Kidney tubule cell (primary cell): ENCODE data around the gene MORN5.

Source experiments
- DNase-seq: peaks from one replicate; pipeline ENCODE4 v3.0.0-alpha.2; 2018; ENCODE audit warnings: low spot score

The MORN5 gene

DNA sequence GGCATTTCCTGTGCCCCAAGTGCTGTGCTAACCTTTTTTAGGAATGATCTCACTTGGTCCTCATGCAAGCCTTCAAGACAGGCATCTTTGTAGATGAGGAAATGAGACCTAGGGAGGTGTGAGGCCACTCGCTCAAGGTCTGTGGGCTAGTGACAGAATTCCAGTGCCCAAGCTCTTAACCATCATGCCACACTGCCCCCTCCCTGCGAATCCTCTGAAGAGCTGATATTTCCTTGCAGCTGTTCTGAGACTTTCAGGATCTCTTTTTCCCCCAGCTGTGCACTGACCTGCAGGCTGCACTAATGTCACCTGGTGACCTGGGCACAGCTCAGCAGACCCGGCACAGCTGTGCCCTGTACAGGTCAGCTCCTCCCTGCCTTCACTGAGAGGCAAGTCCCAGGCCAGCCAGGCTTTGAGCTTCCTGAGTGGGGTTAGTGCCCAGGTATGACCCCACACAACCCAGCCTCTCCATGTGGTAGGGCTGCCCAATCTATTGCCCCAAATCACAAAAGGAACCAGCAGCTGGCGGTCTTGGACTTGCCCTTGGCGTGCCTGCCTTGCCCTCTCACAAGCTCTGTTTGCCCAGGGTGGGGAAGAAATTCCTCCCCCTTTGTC lies 32.7 kb downstream of the MORN5 start:
- DNase-seq = no peak

DNA sequence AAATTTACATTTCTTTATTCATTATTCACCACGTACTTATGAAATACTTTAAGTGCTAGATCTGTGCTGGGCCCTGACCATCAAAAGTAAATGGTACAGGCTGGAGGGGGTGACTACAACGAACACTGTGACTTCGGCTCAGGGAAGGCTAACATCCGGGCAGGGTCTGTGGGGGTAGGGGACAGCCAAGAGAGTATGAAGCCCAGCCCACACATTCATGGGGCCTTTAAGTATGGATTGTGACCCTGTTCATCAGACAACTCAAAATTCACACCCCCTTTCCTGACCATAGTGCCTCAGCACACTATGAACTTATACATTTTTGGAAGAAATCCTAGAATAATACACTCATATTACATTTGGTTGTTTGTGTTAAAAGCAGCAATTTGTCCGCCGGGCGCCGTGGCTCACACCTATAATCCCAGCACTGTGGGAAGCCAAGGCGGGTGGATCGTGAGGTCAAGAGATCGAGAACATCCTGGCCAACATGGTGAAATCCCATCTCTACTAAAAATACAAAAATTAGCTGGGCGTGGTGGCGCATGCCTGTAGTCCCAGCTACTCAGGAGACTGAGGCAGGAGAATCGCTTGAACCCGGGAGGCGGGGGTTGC lies 33.3 kb downstream of the MORN5 start:
- DNase-seq = no peak

DNA sequence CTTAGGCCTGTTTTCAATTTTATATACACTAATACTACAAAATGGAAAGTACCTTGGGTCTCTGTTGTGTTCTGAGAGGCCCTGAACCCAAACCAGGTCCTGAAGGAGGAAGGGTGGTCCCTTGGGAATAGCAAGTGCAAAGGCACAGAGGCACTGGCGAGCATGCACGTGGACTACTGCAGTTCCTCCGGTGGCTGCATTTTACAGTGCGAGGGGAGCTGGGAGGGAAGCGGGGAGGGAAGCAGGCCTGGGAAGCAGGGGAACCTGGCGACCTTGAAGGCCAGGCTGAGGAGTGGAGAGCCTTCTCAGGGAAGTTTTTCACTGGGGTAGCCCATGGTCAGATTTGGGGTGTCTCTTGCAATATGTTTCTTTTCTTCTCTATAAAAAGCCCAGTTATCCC lies 33.9 kb downstream of the MORN5 start:
- no peak for DNase-seq

DNA sequence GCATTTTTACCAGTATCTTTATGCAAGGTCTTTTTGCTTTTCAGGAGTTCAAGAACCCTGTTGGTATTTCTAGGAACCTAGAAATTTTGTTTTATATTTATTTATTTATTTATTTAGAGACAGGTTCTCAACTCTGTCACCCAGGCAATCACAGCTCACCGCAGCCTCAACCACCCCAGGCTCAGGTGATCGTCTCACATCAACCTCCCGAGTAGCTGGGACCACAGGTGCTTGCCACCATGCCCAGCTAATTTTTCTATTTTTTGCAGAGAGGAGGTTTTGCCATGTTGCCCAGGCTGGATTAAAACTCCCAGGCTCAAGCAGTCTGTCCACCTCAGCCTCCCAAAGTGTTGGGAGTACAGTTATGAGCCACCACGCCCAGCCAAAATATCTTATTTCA lies 36.2 kb downstream of the MORN5 start:
- DNase-seq = no peak

DNA sequence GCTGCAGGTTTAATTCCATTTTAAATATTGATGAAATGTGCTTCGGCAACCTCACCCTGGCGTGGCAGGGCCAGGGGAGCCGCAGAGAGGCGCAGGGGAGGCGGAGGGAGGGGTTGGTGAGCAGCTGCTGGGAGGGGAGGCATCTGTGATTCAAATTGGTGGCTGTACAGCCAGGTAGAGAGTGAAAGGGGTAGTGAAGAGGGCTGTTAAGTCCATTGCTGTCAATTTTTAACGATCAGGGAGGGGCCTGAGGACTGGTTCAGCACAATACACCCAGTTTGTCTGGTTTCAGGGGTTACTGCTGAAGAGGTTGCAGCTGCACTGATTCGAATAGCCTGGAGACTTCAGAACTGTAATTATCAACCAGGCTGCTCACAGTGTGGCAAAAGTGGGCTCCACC lies 37.7 kb downstream of the MORN5 start:
- DNase-seq = no peak

DNA sequence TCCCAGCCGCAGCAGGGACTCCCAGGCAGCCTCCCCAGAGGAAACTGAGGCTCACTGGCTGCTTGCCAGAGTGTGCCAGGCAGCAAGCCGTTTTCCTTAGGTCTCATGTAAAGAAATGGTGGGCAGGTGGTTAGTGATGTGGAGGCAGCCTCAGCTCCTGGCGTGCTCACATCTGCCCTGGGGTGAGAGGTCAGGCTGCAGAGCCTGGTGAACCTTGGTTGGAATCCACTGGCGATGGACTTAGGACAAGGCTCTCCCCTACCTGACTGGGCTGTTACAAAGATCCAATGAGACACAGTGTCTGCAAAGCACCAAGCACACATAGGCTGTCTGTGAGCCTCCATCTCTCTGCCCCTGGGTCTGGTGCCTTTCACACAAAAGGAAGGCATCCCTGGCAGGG lies 38.2 kb downstream of the MORN5 start:
- no peak for DNase-seq

DNA sequence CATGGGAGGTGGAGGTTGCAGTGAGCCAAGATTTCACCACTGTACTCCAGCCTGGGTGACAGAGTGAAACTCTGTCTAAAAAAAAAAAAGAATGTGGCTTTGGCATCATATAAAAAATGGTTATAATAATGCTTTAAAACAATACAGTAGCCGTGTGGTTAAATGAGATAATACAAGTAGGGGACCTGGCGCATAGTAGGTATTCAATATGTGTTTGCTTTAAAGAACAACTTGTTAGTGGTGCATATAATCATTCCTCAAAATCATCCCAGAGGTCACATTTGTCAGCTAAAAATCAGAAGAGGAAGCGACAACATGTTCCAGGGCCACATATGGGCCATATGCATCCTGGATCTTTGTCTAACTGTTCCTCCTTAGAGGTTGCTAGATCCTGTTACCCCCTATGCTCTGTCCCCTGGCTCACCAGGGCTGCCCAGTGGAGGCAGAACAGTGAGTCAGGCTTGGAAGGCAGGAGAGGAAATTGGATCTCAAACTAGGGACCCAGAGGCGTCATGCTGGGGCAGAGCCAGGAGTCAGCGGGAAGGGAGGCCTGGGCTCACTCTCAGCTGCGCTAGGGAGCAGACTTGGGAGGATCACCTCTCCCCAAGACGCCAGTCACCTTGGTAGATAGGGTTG lies 41.4 kb downstream of the MORN5 start:
- DNase-seq = peak; percentile 27

DNA sequence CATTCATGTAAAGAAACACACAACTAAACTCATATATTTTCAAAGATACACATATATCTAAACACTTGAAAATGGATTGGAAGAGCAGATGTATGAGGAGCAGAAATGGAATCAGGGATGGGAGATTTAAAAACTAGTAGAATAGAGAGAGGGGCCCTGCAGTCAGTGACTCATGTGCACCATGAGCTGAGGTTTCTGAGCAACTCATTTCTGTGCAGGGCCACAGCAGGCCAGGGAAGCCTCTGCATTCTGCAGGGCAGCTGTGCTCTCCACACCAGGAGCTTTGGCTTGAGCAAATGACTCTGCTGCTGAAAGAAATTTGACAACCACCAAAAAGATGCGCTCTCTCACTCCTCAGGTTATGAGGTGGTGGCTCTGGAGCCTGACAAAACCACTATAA lies 41.9 kb downstream of the MORN5 start:
- DNase-seq = no peak

DNA sequence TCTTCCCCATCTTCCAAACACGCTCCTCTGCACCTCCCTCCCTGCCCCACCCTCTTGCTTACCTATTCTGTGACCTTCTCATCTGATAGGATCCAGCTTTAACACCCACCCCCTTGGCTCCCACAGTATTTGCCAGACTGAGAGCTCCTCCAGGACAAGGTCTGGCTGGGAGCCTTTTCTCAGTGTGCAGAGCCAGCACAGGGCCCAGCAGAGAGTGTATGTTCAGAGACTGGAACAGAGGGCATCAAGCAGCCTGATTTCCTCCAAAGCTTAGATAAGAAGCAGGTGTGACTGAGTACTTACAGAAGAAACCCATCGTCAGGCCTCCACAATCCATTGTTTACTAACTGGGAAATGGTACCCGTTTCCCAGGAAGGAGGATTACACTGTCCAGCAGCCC lies 42.4 kb downstream of the MORN5 start:
- no peak for DNase-seq

DNA sequence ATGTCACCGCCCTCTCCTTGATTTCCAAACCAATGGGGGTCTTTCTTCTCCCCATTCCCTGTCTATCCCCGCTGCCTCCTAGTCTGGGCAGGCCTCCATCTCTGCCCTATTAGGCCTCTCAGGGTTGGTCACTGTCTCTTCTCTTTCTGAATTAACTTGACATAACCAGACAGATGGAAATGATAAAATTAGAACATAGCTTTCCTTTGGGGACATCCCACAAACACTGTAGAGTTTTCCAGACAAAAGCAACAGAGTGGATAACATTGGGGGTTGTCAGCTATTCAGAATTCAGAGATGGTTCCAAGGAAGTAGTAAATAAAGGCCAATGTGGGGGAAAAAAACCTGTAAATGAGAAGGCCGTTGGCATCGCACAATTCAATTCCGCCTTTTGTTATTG lies 44.3 kb downstream of the MORN5 start:
- no peak for DNase-seq

DNA sequence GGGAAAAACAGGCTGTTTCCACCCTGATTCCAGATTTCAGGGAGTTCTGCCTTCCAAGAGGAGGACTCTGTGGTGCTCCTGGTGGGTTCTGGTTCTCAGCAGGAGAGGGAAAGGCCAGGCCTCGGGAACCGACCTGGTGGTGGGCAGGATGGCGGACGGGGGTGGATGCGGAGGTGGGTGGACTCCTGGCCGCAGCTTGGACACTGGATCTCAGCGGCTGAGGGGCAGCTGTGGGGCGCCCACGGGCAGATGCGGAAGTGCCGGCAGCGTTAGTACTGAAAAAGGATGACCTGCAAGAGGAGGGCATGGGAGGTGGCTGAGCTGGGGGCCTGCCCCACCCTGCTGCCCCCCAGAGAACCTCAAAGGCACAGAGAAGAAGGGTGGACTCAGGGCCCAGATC lies 44.8 kb downstream of the MORN5 start:
- DNase-seq = no peak

DNA sequence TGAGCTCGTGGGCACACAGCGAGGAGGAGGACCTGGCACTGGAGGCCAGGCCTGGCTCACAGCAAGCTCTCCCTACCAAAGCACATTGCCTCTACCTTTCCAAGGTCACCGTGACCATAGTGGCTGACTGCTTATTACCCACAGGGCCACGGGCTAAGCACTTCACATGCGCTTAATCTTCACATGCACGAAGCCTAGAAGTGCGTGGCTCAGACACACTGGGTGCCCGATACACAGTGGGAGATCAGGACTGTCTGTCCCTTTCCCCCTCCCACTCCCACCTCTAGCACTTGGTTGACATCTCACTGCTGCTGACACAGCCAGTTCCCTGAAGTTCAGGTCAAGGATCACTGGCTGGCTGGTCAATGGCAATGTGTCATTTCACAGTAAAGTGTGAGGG lies 45.5 kb downstream of the MORN5 start:
- no peak for DNase-seq

DNA sequence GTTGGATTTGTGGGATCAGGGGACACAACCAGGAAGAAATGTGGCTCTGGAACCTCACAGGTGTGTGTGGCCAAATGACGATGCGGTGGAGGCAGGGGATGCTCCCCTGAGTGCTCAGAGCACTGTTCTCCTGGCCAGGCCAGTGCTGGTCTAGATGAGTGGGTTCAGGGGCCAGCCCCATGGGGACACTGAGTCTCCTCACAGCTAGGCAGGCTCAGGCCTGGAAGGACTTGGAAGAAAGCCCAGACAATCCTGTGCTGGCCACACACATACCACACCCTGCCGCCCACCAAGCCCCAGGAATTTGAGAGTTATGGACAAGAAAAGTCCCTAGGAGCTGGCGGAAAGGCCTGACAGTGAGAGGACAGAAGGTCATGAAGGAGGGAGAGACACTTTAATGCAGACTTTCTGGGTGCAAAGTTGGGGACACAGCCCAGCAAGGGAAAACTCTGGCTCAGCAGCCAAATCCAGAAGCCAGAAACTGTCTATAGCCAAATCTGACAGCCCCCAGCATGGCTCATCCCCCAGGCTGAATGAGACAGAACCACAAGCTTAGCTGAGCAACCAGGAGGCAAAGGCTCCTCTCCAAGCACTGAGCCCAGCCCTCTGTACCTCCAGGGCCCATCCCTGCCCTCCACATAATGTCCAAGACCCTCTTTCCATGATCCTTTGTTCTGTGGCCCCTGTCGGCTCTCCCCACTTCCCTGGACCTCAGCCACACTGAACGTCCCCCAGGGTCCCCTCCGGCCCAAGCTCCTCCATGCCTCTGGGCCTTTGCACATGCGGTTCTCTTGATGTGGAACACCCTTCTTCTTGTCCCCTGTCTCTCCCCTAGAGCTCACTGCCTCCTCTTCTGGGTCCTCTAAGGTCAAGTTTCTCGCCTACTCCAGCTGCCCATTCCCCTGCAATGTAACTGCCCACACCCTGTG lies 46.7 kb downstream of the MORN5 start:
- DNase-seq = peak; percentile 33

DNA sequence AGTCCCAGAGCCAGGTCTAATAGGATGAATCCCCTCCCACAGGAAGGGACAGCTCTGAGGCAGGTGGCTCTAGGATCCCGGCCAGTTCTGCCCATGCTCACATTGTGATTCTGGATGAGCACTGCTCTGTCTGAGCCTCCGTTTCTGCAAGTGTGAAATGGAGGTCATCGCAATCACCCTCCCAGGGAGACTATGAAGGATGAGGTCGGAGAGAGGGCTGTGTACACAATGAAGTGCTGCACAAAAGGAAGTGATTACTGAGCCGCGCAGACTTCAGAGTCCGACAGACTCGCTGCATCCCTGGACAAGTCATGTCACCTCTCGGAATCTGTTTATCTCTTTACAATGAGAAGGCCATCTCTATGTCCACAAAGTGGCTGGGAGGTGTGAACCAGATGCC lies 47.4 kb downstream of the MORN5 start:
- no peak for DNase-seq

DNA sequence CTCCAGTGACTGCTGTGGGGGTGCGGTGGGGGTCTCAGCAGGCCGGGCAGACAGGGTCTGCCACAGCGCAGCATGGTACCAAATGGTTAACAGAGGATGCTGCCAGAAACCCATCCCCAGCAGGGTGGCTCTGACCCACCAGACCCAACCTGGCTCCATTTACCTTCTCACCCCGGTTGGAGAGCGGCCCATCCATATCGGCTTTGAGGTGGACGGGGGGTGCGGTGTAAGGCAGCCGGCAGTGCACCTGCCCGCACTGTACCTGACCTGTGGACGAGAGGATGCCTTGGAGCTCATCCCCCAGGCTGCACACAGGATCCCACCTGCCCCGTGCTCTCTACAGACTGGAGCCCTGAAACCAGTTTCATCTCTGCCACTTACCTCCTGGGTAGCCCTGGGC lies 49.7 kb downstream of the MORN5 start:
- DNase-seq = no peak

DNA sequence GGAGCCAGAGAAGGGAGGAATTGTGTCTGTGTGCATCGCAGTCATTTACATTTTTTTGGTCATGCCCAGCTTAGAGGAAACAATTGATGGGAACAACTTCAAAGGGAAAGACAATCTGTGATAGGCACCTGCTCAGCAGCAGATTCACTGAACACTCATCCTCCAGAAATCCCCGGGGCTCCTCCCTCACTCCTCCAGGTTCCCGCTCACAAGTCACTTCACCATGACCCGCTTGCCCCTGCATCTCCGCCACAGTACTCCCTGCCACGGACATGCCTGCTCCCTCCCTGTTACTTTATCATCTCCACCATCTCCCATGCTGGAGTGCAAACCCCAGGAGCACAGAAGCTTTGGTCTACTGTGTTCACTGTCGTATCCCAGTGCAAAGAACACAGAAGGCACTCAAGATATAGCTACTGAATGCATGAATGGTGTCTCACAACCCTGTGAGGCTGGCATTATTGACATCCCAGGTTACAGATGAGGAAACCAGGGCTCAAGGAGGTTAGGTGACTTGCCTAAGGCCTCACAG lies 52.8 kb downstream of the MORN5 start:
- DNase-seq = no peak

DNA sequence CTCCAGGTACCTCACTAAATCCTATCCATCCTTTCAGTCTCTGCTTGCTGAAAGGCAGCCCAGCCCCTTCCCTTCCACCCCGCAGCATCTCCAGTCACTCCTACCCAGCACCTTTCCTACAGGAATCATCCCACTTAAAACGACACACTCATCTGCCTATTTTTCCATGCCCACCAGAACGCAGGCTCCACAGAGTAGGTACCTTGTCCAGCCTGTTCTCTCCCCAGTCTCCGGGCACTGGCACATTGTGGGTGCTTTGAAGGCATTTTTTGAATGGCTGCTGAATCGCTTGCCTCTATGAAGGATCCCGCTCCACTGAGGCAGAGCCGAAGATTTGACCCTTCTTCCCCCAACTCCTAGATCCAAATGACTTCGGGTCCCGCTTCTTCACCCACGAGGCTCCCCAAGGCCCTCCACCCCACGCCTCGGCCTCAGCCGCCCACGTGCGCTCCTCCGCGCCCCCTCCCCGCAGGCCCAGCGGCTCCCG lies 53.4 kb downstream of the MORN5 start:
- no peak for DNase-seq

DNA sequence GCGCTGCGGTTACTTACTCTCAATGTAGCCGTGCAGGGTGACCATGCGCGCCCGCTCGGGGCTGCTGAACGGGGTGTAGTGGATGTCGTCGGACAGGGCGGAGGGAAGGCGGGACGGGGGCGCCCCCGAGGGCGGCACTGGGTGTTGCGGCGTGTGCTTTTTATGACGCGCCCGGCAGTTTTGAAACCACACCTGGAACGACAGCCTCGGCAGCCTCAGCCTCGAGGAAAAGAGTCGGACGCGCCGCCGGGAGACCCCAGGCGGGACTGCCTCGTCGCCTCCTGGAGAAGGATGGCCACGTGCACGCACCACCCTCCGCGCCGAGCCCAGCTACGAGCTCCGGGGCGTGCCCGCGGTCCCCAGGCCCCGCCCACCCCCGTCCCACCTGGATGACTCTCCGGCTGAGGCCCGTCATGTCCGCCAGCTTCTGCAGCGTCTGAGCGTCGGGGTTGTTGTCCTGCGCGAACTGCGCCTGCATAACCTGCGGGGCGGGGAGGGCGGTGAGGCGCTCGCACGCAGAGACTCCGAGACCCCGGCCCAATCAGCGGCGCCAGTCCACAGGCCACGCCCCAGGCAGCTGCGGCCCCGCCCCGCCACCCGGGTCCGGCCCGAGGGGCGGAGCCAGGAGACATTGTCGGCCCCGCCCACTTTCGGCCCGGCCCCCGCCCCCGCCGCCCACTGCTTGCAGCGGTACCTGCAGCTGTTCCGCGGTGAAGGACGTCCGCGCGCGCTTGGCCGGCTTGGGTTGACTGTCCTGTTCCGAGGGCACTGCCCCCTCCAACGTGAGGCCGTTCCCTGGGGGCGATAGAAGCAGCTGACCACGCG lies 54.1 kb downstream of the MORN5 start:
- peak; percentile 61 for DNase-seq

DNA sequence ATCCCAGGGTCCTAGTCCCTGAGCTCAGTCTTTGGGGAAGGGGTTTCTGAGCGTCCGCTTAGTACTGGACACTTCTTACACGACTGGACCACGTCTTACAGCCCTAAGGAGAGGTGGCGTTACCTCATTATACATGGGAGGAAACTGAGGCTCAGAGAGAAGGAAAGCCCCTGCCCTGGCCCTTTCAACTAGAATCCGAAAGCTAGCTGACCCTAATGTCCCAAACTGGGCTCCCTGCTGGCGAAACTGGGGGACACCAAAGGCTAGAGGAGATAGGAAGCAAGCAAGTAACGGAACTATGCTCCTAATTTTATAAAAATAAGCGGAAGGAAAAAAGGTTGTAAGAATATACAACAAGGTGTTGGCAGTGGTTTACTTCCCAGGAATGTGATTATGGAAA lies 54.8 kb downstream of the MORN5 start:
- DNase-seq = no peak

DNA sequence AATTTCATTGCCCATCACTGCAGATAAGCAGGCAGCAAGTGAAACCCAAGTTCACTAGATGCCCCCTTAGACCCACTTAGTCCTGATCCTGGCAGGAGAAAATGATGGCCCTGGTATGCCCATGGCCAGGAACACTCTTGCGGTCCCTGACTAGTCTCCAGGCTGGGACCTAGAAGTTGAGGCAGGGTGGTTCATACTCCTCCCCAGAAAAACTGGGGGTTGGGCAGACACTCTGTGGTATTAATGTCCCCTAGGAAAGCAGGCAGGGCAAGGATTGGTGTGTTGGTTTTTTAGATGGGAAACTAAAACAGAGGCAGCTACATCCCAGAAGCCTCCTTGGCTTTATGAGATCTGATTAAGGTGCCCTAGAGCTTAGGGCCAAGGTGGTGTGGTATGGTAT lies 56.0 kb downstream of the MORN5 start:
- no peak for DNase-seq

DNA sequence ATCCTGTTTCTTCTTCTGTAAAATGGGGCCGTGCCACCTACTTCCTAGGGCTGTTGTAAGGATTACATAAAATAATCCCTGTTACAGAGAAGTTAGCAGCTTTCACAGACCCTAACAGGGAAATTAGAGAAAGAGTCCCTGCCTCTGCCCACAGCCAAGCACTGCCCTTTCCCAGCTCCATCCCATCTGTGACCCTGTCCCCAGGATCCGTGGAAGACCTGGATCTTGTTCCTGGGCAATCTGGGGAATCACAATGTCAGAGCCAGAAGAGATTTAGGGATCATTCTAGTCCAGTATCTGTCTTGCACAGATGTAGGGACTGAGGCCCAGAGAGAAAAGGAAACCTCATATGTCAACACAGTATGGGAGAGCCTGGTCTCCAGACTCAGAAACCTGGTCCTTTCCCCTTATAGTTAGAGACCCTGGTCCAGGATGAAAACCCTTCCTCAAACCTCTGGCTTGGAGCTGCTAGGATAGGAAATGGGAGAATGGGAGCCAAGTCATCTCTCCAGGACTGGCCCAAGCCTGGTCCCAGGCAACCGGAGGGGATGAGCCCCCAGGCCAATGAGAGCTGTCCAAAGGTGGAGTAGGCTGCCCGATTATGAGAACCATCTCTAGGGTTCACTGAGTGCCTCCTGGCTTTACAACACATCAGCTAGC lies 56.6 kb downstream of the MORN5 start:
- DNase-seq = no peak
